8988T (cell line): ENCODE results near the gene HPCA.

Source experiments
- DNase-seq: peaks from one replicate; pipeline ENCODE4 v3.0.0; 2011

HPCA gene

DNA sequence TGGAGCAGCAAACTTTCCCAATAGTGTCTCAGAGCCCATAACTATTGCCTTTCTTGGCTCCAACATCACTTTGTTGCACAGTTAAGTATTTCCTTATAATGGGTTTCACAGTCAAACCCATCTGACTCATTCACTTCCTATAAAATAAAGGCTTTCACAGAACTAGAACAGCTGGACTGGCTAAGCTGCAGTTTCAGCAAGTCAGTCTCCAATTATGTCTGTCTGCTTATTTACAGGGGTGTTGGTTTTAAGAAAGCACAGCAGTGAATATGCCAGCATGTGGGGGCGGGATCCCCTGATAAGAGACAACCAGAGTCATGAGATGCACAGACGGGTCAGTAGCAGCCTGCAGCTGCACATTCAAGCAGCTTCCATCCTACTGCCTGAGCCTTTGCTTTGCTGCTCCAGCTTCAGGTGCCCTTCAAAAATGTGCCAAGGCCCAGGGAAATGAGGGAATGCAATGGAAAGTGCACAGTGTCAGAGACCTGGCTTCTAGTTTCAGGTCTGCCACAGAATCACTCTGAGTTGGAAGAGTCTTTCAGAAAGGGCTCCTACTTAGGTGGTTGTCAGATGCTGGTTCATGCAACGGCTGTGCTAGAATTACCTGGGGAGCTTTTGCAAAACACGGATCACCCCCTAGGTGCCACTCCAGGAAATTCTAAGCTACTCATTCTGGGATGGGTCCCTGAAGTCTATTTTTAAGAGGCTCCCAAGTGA lies 53.5 kb downstream of the HPCA start:
- no peak for DNase-seq

DNA sequence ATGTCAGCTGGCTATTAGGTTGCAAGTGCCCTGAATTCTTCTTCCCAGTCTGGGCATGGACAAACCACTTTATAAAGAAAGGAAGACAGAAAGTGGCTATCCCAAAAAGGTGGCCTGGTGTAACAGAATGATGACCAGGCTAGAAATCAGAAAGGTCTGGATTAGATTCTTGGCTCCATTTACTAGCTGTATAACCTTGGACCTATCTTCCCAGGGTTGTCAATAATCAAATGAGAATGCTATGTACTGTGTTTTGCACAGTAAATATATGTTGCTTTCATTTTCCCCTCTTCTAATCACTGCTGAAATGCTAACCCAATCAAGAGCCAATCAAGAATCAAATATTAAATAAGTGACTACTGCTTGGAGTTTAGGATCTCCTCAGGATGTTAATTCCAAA lies 57.9 kb downstream of the HPCA start:
- DNase-seq: no peak
